SK-N-SH treated with all-trans-retinoic acid at 6 μM for 48 hours (cell line): ENCODE results near the gene ALK.
A peak's percentile ranks its signal among the peaks of the same experiment; 100 is the strongest.

Experiments used
- ATAC-seq: fragments of 200-7000 bp; cut with Tn5 transposase; 3 replicates; pipeline ENCODE4 v1.9.1; 2020; ENCODE audit warnings: mild to moderate bottlenecking, moderate library complexity
- ARNTL ChIP-seq: fragments of 450-650 bp; formaldehyde crosslinking; IDR thresholded peaks from 2 replicates; pipeline ENCODE4 v1.5.0; 2020; ENCODE audit warnings: low read depth, mild to moderate bottlenecking, moderate library complexity, borderline replicate concordance
- CREB5 ChIP-seq: fragments of 250-450 bp; sonication (Bioruptor Pico); IDR thresholded peaks from 2 replicates; pipeline ENCODE4 v1.5.1; 2020; ENCODE audit warnings: low read depth, mild to moderate bottlenecking, moderate library complexity
- CSDC2 ChIP-seq: fragments of 250-450 bp; sonication (Bioruptor Pico); IDR thresholded peaks from 2 replicates; pipeline ENCODE4 v1.5.0; 2020; ENCODE audit warnings: mild to moderate bottlenecking, moderate library complexity
- CSRNP3 ChIP-seq: fragments of 250-450 bp; sonication (Bioruptor Pico); IDR thresholded peaks from 2 replicates; pipeline ENCODE4 v1.5.1; 2021; ENCODE audit warnings: mild to moderate bottlenecking, moderate library complexity
- ESRRG ChIP-seq: fragments of 250-450 bp; sonication (Bioruptor Pico); IDR thresholded peaks from 2 replicates; pipeline ENCODE4 v1.6.1; 2021; ENCODE audit warnings: mild to moderate bottlenecking
- GLIS3 ChIP-seq: fragments of 250-450 bp; sonication (Bioruptor Pico); IDR thresholded peaks from 2 replicates; pipeline ENCODE4 v1.5.0; 2020; ENCODE audit warnings: mild to moderate bottlenecking, moderate library complexity
- ISL1 ChIP-seq: fragments of 250-450 bp; sonication (Bioruptor Pico); IDR thresholded peaks from 2 replicates; pipeline ENCODE4 v2.1.2; 2022; ENCODE audit warnings: mild to moderate bottlenecking, moderate library complexity
- OSR1 ChIP-seq: fragments of 250-450 bp; sonication (Bioruptor Pico); IDR thresholded peaks from 2 replicates; pipeline ENCODE4 v1.8.0; 2022; ENCODE audit warnings: moderate library complexity, mild to moderate bottlenecking, inconsistent platforms
- PATZ1 ChIP-seq: fragments of 250-450 bp; sonication (Bioruptor Pico); IDR thresholded peaks from 2 replicates; pipeline ENCODE4 v1.8.0; 2020; ENCODE audit warnings: mild to moderate bottlenecking, moderate library complexity, borderline replicate concordance
- POU6F1 ChIP-seq: fragments of 250-450 bp; sonication (Bioruptor Pico); IDR thresholded peaks from 2 replicates; pipeline ENCODE4 v1.8.0; 2021; ENCODE audit warnings: low read depth, mild to moderate bottlenecking, moderate library complexity, borderline replicate concordance
- RARB ChIP-seq: fragments of 250-450 bp; sonication (Bioruptor Pico); IDR thresholded peaks from 2 replicates; pipeline ENCODE4 v1.8.0; 2021; ENCODE audit warnings: mild to moderate bottlenecking, moderate library complexity
- SNAI2 ChIP-seq: fragments of 250-450 bp; sonication (Bioruptor Pico); IDR thresholded peaks from 2 replicates; pipeline ENCODE4 v1.5.0; 2020; ENCODE audit warnings: mild to moderate bottlenecking, moderate library complexity
- TOX ChIP-seq: fragments of 250-450 bp; sonication (Bioruptor Pico); IDR thresholded peaks from 2 replicates; pipeline ENCODE4 v1.8.0; 2021; ENCODE audit warnings: mild to moderate bottlenecking, moderate library complexity, borderline replicate concordance
- ZC3H10 ChIP-seq: fragments of 250-450 bp; sonication (Bioruptor Pico); IDR thresholded peaks from 2 replicates; pipeline ENCODE4 v1.5.1; 2021; ENCODE audit warnings: mild to moderate bottlenecking, moderate library complexity
- ZFP3 ChIP-seq: fragments of 250-450 bp; sonication (Bioruptor Pico); IDR thresholded peaks from 2 replicates; pipeline ENCODE4 v1.5.0; 2020; ENCODE audit warnings: mild to moderate bottlenecking, moderate library complexity
- ZFP30 ChIP-seq: fragments of 450-650 bp; formaldehyde crosslinking; IDR thresholded peaks from 2 replicates; pipeline ENCODE4 v1.5.0; 2022; ENCODE audit warnings: mild to moderate bottlenecking, moderate library complexity
- ZNF565 ChIP-seq: fragments of 450-650 bp; formaldehyde crosslinking; conservative IDR thresholded peaks from 2 replicates; pipeline ENCODE4 v1.5.0; 2020; ENCODE audit warnings: low read depth, mild to moderate bottlenecking, moderate library complexity
- ZNF8 ChIP-seq: fragments of 450-650 bp; formaldehyde crosslinking; IDR thresholded peaks from 2 replicates; pipeline ENCODE4 v1.5.0; 2020; ENCODE audit warnings: mild to moderate bottlenecking, moderate library complexity

Gene ALK

GRCh38 chr2:29187926-29188325 is 733.5 kb downstream of the ALK start:
- ATAC-seq = peak; percentile 50; the same call in 2 of the 3 replicates
- TF ChIP-seq CSDC2 (CRISPR knock-in tag) (no peak), CREB5 (CRISPR knock-in tag) (no peak), RARB (CRISPR knock-in tag) (no peak), ZNF8 (CRISPR knock-in tag) (no peak), ZFP30 (CRISPR knock-in tag) (no peak), CSRNP3 (CRISPR knock-in tag) (no peak), SNAI2 (CRISPR knock-in tag) (no peak), ZNF565 (CRISPR knock-in tag) (no peak), GLIS3 (CRISPR knock-in tag) (no peak), PATZ1 (CRISPR knock-in tag) (no peak), ZFP3 (CRISPR knock-in tag) (no peak)
- TF ChIP-seq, all 23 proteins: peak for 0

- ATAC-seq = no peak
- no peak for TF ChIP-seq POU6F1 (CRISPR knock-in tag)
- no peak for TF ChIP-seq CSDC2 (CRISPR knock-in tag)
- no peak for TF ChIP-seq CSRNP3 (CRISPR knock-in tag)
- no peak for TF ChIP-seq SNAI2 (CRISPR knock-in tag)
- TF ChIP-seq TOX (CRISPR knock-in tag) = no peak
- TF ChIP-seq ZC3H10 (CRISPR knock-in tag) = no peak
- TF ChIP-seq ESRRG (CRISPR knock-in tag) = no peak
- no peak for TF ChIP-seq ISL1 (CRISPR knock-in tag)
- no peak for TF ChIP-seq ARNTL (CRISPR knock-in tag)
- TF ChIP-seq OSR1 (CRISPR knock-in tag) = no peak
- no peak for TF ChIP-seq CREB5 (CRISPR knock-in tag)
- no peak for TF ChIP-seq PATZ1 (CRISPR knock-in tag)
These were observed 734.6 kb downstream of the ALK start for GRCh38 chr2:29186817-29187216.

GRCh38 chr2:29184531-29184930 is 736.9 kb downstream of the ALK start:
- ATAC-seq = no peak
- TF ChIP-seq GLIS3 (CRISPR knock-in tag) = no peak
- TF ChIP-seq SNAI2 (CRISPR knock-in tag) = no peak
- no peak for TF ChIP-seq ZC3H10 (CRISPR knock-in tag)
